WTC11 (cell line): Measurements from ENCODE around the gene GRM3. TPM values are rescaled to one million over a fixed set of nuclear protein-coding genes. Genes with fewer than 3 reads are reported as not detected.
A peak's percentile ranks its signal among the peaks of the same experiment; 100 is the strongest.

ENCODE experiments used
- ATAC-seq: fragments of 200-7000 bp; cut with Tn5 transposase; 2 replicates; pipeline ENCODE4 v1.10.0; 2021; ENCODE audit warnings: mild to moderate bottlenecking, moderate library complexity
- Bru-seq: library from RNA; stranded (reverse); fragments of 400-500 nt; gene quantifications from one replicate; lab custom pipeline; 2021; lab: Mats Ljungman, UMichigan
- CTCF ChIA-PET: fragments of 300-600 bp; sonication (Branson Sonifier 250); formaldehyde crosslinking; loops from one replicate; lab custom pipeline; 2021; ENCODE audit warnings: antibody characterized with exemption; lab: Charles Lee
- POLR2A ChIA-PET: fragments of 350-600 bp; sonication (Branson Sonifier 250); formaldehyde crosslinking; loops from one replicate; lab custom pipeline; 2021; ENCODE audit warnings: antibody characterized with exemption; lab: Charles Lee
- DNase-seq: peaks from one replicate; pipeline ENCODE4 v3.0.0; 2021; ENCODE audit warnings: low spot score
- H3K27ac Mint-ChIP-seq: 2 replicates; pipeline ENCODE4 v1.8.0; 2021; ENCODE audit warnings: mixed read lengths
- H3K27me3 Mint-ChIP-seq: 2 replicates; pipeline ENCODE4 v1.8.0; 2021; ENCODE audit warnings: low read depth, mild to moderate bottlenecking, moderate library complexity, mixed read lengths
- H3K36me3 Mint-ChIP-seq: 2 replicates; pipeline ENCODE4 v1.8.0; 2021; ENCODE audit warnings: mixed read lengths
- H3K4me1 Mint-ChIP-seq: 2 replicates; pipeline ENCODE4 v1.8.0; 2022; ENCODE audit warnings: mixed read lengths
- H3K4me3 Mint-ChIP-seq: 2 replicates; pipeline ENCODE4 v1.8.0; 2021; ENCODE audit warnings: mild to moderate bottlenecking, moderate library complexity, mixed read lengths
- H3K9me3 Mint-ChIP-seq: 2 replicates; pipeline ENCODE4 v1.8.0; 2021; ENCODE audit warnings: mixed read lengths
- AFF4 ChIP-seq: sonication (generic); formaldehyde crosslinking; IDR thresholded peaks from 2 replicates; pipeline ENCODE4 v1.8.1; 2023; ENCODE audit warnings: mild to moderate bottlenecking, missing genetic modification reagents, borderline replicate concordance
- ARID4B ChIP-seq: sonication (generic); formaldehyde crosslinking; IDR thresholded peaks from 2 replicates; pipeline ENCODE4 v1.8.0; 2023; ENCODE audit warnings: missing genetic modification reagents, mild to moderate bottlenecking, borderline replicate concordance
- CREB1 ChIP-seq: sonication (generic); formaldehyde crosslinking; IDR thresholded peaks from 2 replicates; pipeline ENCODE4 v1.8.0; 2023; ENCODE audit warnings: mild to moderate bottlenecking, missing genetic modification reagents
- CTCF ChIP-seq: fragments of 200-600 bp; IDR thresholded peaks from 2 replicates; pipeline ENCODE4 v1.8.0; 2022; ENCODE audit warnings: antibody characterized with exemption
- MAX ChIP-seq: sonication (generic); formaldehyde crosslinking; IDR thresholded peaks from 2 replicates; pipeline ENCODE4 v1.8.0; 2022; ENCODE audit warnings: mild to moderate bottlenecking, missing genetic modification reagents
- MYBL2 ChIP-seq: sonication (generic); formaldehyde crosslinking; IDR thresholded peaks from 2 replicates; pipeline ENCODE4 v1.8.1; 2023; ENCODE audit warnings: mild to moderate bottlenecking, moderate library complexity, missing genetic modification reagents
- NFATC4 ChIP-seq: fragments of 250-450 bp; sonication (Bioruptor Pico); IDR thresholded peaks from 2 replicates; pipeline ENCODE4 v1.9.0; 2021; ENCODE audit warnings: mild to moderate bottlenecking
- TEAD1 ChIP-seq: sonication (generic); formaldehyde crosslinking; IDR thresholded peaks from 2 replicates; pipeline ENCODE4 v1.8.0; 2022; ENCODE audit warnings: mild to moderate bottlenecking, missing genetic modification reagents
- TEAD4 ChIP-seq: sonication (generic); formaldehyde crosslinking; IDR thresholded peaks from 2 replicates; pipeline ENCODE4 v1.8.0; 2022; ENCODE audit warnings: mild to moderate bottlenecking, missing genetic modification reagents
- USF1 ChIP-seq: sonication (generic); formaldehyde crosslinking; IDR thresholded peaks from 2 replicates; pipeline ENCODE4 v1.8.0; 2022; ENCODE audit warnings: mild to moderate bottlenecking, missing genetic modification reagents
- ZNF423 ChIP-seq: fragments of 250-450 bp; sonication (Bioruptor Pico); IDR thresholded peaks from 2 replicates; pipeline ENCODE4 v2.1.2; 2022; ENCODE audit warnings: mild to moderate bottlenecking, moderate library complexity
- long read RNA-seq, 3 experiments: library from RNA in 1 of 3; library from capped mRNA in 1 of 3; library from polyadenylated mRNA in 1 of 3; unstranded in 2 of 3; stranded (forward) in 1 of 3; transcript quantifications; one replicate each; pipeline ENCODE4 v2.0.0, GENCODE V29; 2021
- total RNA-seq: library from RNA; stranded (reverse); gene quantifications from 3 replicates; pipeline ENCODE4 v1.2.3, GENCODE V29; 2021

The GRM3 gene
- 0.87 to 1.5 TPM (median 0.94 TPM) in 3 replicates for total RNA-seq
- percentile 35 among the genes with signal in this experiment for Bru-seq, nascent RNA
- long read RNA-seq, experiment 1, partial matches to known transcripts = 1 of 1 reads
- long read RNA-seq, experiment 1, other reads (novel, unspliced or antisense) = 0 of 1 reads
- long read RNA-seq, experiment 2 = 0 reads
- long read RNA-seq, experiment 3 = 0 reads

GRCh38 chr7:86643561-86644281 is at the start of gene GRM3:
Gene GRM3 (plus strand): TSS chr7:86643909. CDS start chr7:86765146, 121,237 bp downstream.
- Mint-ChIP-seq H3K27ac (no peak within 1 kb of the TSS), H3K36me3 (no peaks in the 10 kb centered on the region), H3K4me1 (peaks cover 22% of the 10 kb centered on the region), H3K9me3 (no peaks in the 10 kb centered on the region), H3K4me3 (peak within 1 kb of the TSS; percentile 84), H3K27me3 (peaks cover 26% of the 10 kb centered on the region)
- peak; percentile 81 for ATAC-seq
- ChIA-PET CTCF (interaction anchor here (0.9 to 2.0 kb wide), 4 partner anchors 24 to 261 kb away, joined by 4 to 14 read pairs (median 8); no protein-coding TSS in a partner anchor), POLR2A (interaction anchor here (0.9 kb wide), 1 partner anchor 509 kb away, joined by 3 read pairs; the partner anchor contains the start of gene DMTF1)
- TF ChIP-seq AFF4 (no peak), MAX (CRISPR knock-in tag) (peak; percentile 60; the same call in 1 of the 2 replicates), ARID4B (CRISPR knock-in tag) (peak; percentile 54; the same call in 1 of the 2 replicates), USF1 (CRISPR knock-in tag) (peak; percentile 13; the same call in 1 of the 2 replicates)
- DNase-seq = peak; percentile 74

GRCh38 chr7:86598311-86598710 is 45.4 kb upstream of the GRM3 start:
- TF ChIP-seq ZNF423 (CRISPR knock-in tag) = no peak
- peak; percentile 54; the same call in 1 of the 2 replicates for TF ChIP-seq CTCF
- peaks cover 4% of the 10 kb centered on the region for H3K9me3 Mint-ChIP-seq
- peaks cover 9% of the 10 kb centered on the region for H3K4me1 Mint-ChIP-seq
- peak; percentile 90 for ATAC-seq
- POLR2A ChIA-PET = no interaction called here
- no peak overlapping the region for H3K27ac Mint-ChIP-seq
- no peak overlapping the region for H3K4me3 Mint-ChIP-seq
- CTCF ChIA-PET = interaction anchor here (0.6 to 2.4 kb wide), 8 partner anchors 15 to 307 kb away, joined by 3 to 22 read pairs (median 4); no protein-coding TSS in a partner anchor
- H3K36me3 Mint-ChIP-seq = no peaks in the 10 kb centered on the region
- peak; percentile 86 for DNase-seq
- no peaks in the 10 kb centered on the region; the same call in 1 of the 2 replicates for H3K27me3 Mint-ChIP-seq

- Mint-ChIP-seq H3K4me1 (peaks cover 9% of the 10 kb centered on the region), H3K36me3 (no peaks in the 10 kb centered on the region), H3K4me3 (no peak overlapping the region), H3K27ac (no peak overlapping the region), H3K9me3 (peaks cover 4% of the 10 kb centered on the region), H3K27me3 (no peaks in the 10 kb centered on the region; the same call in 1 of the 2 replicates)
- ATAC-seq = peak; percentile 21
- ChIA-PET CTCF (interaction anchor here (0.6 to 2.4 kb wide), 6 partner anchors 15 to 306 kb away, joined by 3 to 22 read pairs (median 4); no protein-coding TSS in a partner anchor), POLR2A (no interaction called here)
- no peak for DNase-seq
- no peak for TF ChIP-seq ARID4B (CRISPR knock-in tag)
- no peak for TF ChIP-seq CREB1 (CRISPR knock-in tag)
- no peak for TF ChIP-seq TEAD1 (CRISPR knock-in tag)
- TF ChIP-seq MYBL2 (CRISPR knock-in tag) = no peak
- TF ChIP-seq TEAD4 (CRISPR knock-in tag) = no peak
- no peak for TF ChIP-seq NFATC4
Measured at GRCh38 chr7:86598721-86599120, 45.0 kb upstream of the GRM3 start.
